ENCODE measurements around the gene EIF1AD.
"Not testable (repeated sequence)": the region's sequence is repeated elsewhere in the genome, so short reads cannot be mapped to it uniquely, and the experiment has no call there.

Gene EIF1AD

GRCh38 chr11:65967329-65967934, 34.5 kb downstream of the EIF1AD start:
- DNase-seq = no peak

GRCh38 chr11:65965986-65966762, 35.8 kb downstream of the EIF1AD start:
- no peak for DNase-seq

GRCh38 chr11:65964906-65965305, 37.1 kb downstream of the EIF1AD start:
- DNase-seq = no peak

- no peak for DNase-seq
These were observed 39.8 kb downstream of the EIF1AD start for GRCh38 chr11:65962141-65962564.

- peak; percentile 89 for DNase-seq
These were observed 40.5 kb downstream of the EIF1AD start, which contains the start of gene SART1 for GRCh38 chr11:65961267-65962140. TSS of gene SART1 (plus strand) at chr11:65961734. CDS start at chr11:65961781, 47 bp downstream.

GRCh38 chr11:65960824-65961266, 41.1 kb downstream of the EIF1AD start:
- DNase-seq = no peak

GRCh38 chr11:65958774-65959420, 43.1 kb downstream of the EIF1AD start:
- DNase-seq = no peak

- no peak for DNase-seq
These were observed 43.7 kb downstream of the EIF1AD start for GRCh38 chr11:65958291-65958690.

- no peak for DNase-seq
These were observed 47.2 kb downstream of the EIF1AD start for GRCh38 chr11:65954771-65955170.

- no peak for DNase-seq
These were observed 48.5 kb downstream of the EIF1AD start for GRCh38 chr11:65953471-65953870.

GRCh38 chr11:65952052-65952521, 49.9 kb downstream of the EIF1AD start:
- no peak for DNase-seq

GRCh38 chr11:65951641-65952040, 50.3 kb downstream of the EIF1AD start:
- not testable (repeated sequence) for DNase-seq

- not testable (repeated sequence) for DNase-seq
These were observed 51.2 kb downstream of the EIF1AD start for GRCh38 chr11:65950711-65951110.

GRCh38 chr11:65947603-65948125, 54.3 kb downstream of the EIF1AD start:
- no peak for DNase-seq

- no peak for DNase-seq
These were observed 54.8 kb downstream of the EIF1AD start for GRCh38 chr11:65947133-65947532.

- no peak for DNase-seq
These were observed 55.3 kb downstream of the EIF1AD start for GRCh38 chr11:65946655-65947054.
